IPS-NIHi11 (cell line): ENCODE measurements around the gene ZIC5.
"Not testable (repeated sequence)": the region's sequence is repeated elsewhere in the genome, so short reads cannot be mapped to it uniquely, and the experiment has no call there.

Experiments used
- DNase-seq: peaks from one replicate; pipeline ENCODE4 v3.0.0; 2012; ENCODE audit warnings: mixed read lengths, low spot score

ZIC5 gene

GRCh38 chr13:99959540-99960230, 11.9 kb downstream of the ZIC5 start:
- peak; percentile 56 for DNase-seq

- no peak for DNase-seq
Measured at GRCh38 chr13:99959127-99959539, 12.4 kb downstream of the ZIC5 start.

GRCh38 chr13:99958406-99959126, 13.0 kb downstream of the ZIC5 start:
- DNase-seq = peak; percentile 31

GRCh38 chr13:99956473-99957349, 14.9 kb downstream of the ZIC5 start:
- peak; percentile 53 for DNase-seq

- no peak for DNase-seq
Measured at GRCh38 chr13:99955747-99956472, 15.7 kb downstream of the ZIC5 start.

- no peak for DNase-seq
Measured at GRCh38 chr13:99955107-99955746, 16.3 kb downstream of the ZIC5 start.

GRCh38 chr13:99953138-99953755, 18.3 kb downstream of the ZIC5 start:
- no peak for DNase-seq

GRCh38 chr13:99951666-99952065, 19.9 kb downstream of the ZIC5 start:
- DNase-seq = not testable (repeated sequence)

GRCh38 chr13:99949679-99950413, 21.7 kb downstream of the ZIC5 start:
- peak; percentile 56 for DNase-seq

GRCh38 chr13:99948907-99949678, 22.5 kb downstream of the ZIC5 start:
- DNase-seq = no peak

- no peak for DNase-seq
Measured at GRCh38 chr13:99948411-99948810, 23.2 kb downstream of the ZIC5 start.

GRCh38 chr13:99947666-99948065, 23.9 kb downstream of the ZIC5 start:
- DNase-seq = no peak

GRCh38 chr13:99945515-99945914, 26.1 kb downstream of the ZIC5 start:
- DNase-seq = not testable (repeated sequence)

GRCh38 chr13:99944606-99945005, 27.0 kb downstream of the ZIC5 start:
- no peak for DNase-seq

GRCh38 chr13:99944102-99944501, 27.5 kb downstream of the ZIC5 start:
- no peak for DNase-seq

GRCh38 chr13:99941911-99942310, 29.7 kb downstream of the ZIC5 start:
- no peak for DNase-seq

- DNase-seq = no peak
Measured at GRCh38 chr13:99941086-99941485, 30.5 kb downstream of the ZIC5 start.

- no peak for DNase-seq
Measured at GRCh38 chr13:99938635-99939034, 32.9 kb downstream of the ZIC5 start.

- DNase-seq = no peak
Measured at GRCh38 chr13:99935772-99936171, 35.8 kb downstream of the ZIC5 start.
